Smooth muscle cell (in vitro differentiated cells): ENCODE measurements around the gene ACTMAP. TPM values are rescaled to one million over a fixed set of nuclear protein-coding genes. Genes with fewer than 3 reads are reported as not detected.

Experiments
- DNase-seq: peaks from one replicate; lab custom pipeline; 2025; ENCODE audit not compliant: unreplicated experiment; lab: John Stamatoyannopoulos, UW
- H2AFZ ChIP-seq: fragments of 200-600 bp; sonication (generic); 2 replicates; pipeline ENCODE4 v1.6.0; 2016; ENCODE audit warnings: antibody characterized with exemption, low read depth, mild to moderate bottlenecking
- H3F3A ChIP-seq: fragments of 200-600 bp; sonication (generic); 2 replicates; pipeline ENCODE4 v1.6.0; 2017; ENCODE audit warnings: antibody characterized with exemption, low read depth
- H3K27ac ChIP-seq: fragments of 200-600 bp; sonication (generic); 2 replicates; pipeline ENCODE4 v1.5.1; 2016; ENCODE audit warnings: low read depth, mild to moderate bottlenecking
- H3K27me3 ChIP-seq: fragments of 200-600 bp; sonication (generic); 2 replicates; pipeline ENCODE4 v1.6.1; 2016; ENCODE audit warnings: low read depth, mild to moderate bottlenecking
- H3K36me3 ChIP-seq: fragments of 200-600 bp; sonication (generic); 2 replicates; pipeline ENCODE4 v1.5.1; 2016; ENCODE audit warnings: low read depth
- H3K4me1 ChIP-seq: fragments of 200-600 bp; sonication (generic); 2 replicates; pipeline ENCODE4 v1.5.1; 2016; ENCODE audit warnings: low read depth
- H3K4me2 ChIP-seq: fragments of 200-600 bp; sonication (generic); 2 replicates; pipeline ENCODE4 v1.6.0; 2016; ENCODE audit warnings: mild to moderate bottlenecking
- H3K4me3 ChIP-seq: fragments of 200-600 bp; sonication (generic); 2 replicates; pipeline ENCODE4 v1.5.1; 2016; ENCODE audit warnings: mild to moderate bottlenecking
- H3K79me2 ChIP-seq: fragments of 200-600 bp; sonication (generic); 2 replicates; pipeline ENCODE4 v1.6.0; 2016; ENCODE audit warnings: low read depth, mild to moderate bottlenecking
- H3K9ac ChIP-seq: fragments of 200-600 bp; sonication (generic); 2 replicates; pipeline ENCODE4 v1.6.0; 2016; ENCODE audit warnings: low read depth
- H3K9me3 ChIP-seq: fragments of 200-600 bp; sonication (generic); replicated peaks from 2 replicates; pipeline ENCODE4 v1.5.1; 2016; ENCODE audit warnings: low read depth
- H4K20me1 ChIP-seq: fragments of 200-600 bp; sonication (generic); 2 replicates; pipeline ENCODE4 v1.6.0; 2016; ENCODE audit warnings: low read depth
- WGBS: methylation state at CpG from one replicate; pipeline ENCODE4 v1.1.7; 2016; ENCODE audit warnings: low lambda C conversion rate; 5-methylcytosine and 5-hydroxymethylcytosine counted together
- polyA plus RNA-seq: library from polyadenylated mRNA; unstranded; fragments of >200 nt; fragmentation: Nextera tagmentation; extraction: Ambion mirVana; gene quantifications from 2 replicates; pipeline ENCODE4 v1.2.1, GENCODE V29; 2016
- total RNA-seq: library from RNA; depleted of rRNA; stranded (reverse); fragments of >200 nt; gene quantifications from 2 replicates; pipeline ENCODE4 v1.2.3, GENCODE V29; 2014
- TF ChIP-seq, protein P1 (sequence below): fragments of 200-600 bp; sonication (generic); IDR thresholded peaks from 2 replicates; pipeline ENCODE4 v1.5.1; 2017; ENCODE audit warnings: borderline replicate concordance, mild to moderate bottlenecking, antibody characterized with exemption; ENCODE audit not compliant: insufficient read depth, poor library complexity, severe bottlenecking

ACTMAP gene
- total and polyA plus RNA-seq, 2 experiments from 2014 or later: 2.9 to 8.6 TPM

DNA sequence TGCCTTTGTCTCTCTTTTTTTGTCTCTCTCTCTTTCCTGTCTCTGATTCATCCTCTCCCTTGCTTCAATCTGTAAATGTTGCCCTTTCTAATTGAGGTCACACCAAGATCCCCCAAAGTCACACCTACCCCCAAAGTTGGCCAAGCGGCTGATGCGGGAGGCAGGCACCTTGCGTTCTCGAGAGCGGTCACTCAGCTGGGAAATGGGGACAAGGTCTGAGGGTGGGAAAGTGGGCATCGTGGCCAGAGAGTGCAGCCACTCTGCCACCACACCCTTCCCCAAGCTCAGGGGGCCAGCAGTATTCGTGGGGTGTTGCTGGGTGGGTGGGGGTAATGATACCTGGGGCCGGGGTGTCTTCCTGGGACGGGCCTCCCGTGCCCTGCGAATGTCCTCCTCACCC, 36.3 kb downstream of the ACTMAP start:
- Histone ChIP-seq H2AFZ (no peak overlapping the region), H3K9me3 (no peaks in the 10 kb centered on the region), H4K20me1 (no peaks in the 10 kb centered on the region), H3K4me1 (no peaks in the 10 kb centered on the region), H3K79me2 (peaks cover 17% of the 10 kb centered on the region), H3K9ac (no peak overlapping the region), H3K27me3 (no peaks in the 10 kb centered on the region), H3K27ac (peak overlapping the region; percentile 98), H3K4me3 (peak overlapping the region; percentile 78), H3K4me2 (peak overlapping the region; percentile 85), H3K36me3 (no peaks in the 10 kb centered on the region), H3F3A (peaks cover 16% of the 10 kb centered on the region)
- WGBS: 97% methylated on average over 11 of the region's 11 CpGs
- TF ChIP-seq, protein P1, sequence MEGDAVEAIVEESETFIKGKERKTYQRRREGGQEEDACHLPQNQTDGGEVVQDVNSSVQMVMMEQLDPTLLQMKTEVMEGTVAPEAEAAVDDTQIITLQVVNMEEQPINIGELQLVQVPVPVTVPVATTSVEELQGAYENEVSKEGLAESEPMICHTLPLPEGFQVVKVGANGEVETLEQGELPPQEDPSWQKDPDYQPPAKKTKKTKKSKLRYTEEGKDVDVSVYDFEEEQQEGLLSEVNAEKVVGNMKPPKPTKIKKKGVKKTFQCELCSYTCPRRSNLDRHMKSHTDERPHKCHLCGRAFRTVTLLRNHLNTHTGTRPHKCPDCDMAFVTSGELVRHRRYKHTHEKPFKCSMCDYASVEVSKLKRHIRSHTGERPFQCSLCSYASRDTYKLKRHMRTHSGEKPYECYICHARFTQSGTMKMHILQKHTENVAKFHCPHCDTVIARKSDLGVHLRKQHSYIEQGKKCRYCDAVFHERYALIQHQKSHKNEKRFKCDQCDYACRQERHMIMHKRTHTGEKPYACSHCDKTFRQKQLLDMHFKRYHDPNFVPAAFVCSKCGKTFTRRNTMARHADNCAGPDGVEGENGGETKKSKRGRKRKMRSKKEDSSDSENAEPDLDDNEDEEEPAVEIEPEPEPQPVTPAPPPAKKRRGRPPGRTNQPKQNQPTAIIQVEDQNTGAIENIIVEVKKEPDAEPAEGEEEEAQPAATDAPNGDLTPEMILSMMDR: no peak
- DNase-seq: no peak

DNA sequence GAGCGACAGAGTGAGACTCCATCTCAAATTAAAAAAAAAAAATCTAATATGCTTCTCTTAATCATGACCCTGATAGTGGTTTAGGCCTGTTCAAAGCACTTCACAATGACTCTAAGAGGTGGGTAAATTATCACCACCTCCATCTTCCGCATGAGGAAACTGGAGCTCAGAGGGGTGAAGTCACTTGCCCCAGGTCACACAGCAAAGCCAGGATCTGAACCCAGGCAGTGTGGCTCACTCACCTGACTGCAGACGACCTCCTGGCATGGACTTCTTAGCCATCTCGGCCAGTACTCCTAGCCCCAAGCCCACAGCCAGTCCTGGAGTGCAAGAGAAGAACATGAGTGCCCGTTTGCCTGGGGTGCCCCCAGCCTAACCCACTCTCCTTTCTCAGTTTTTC, 40.5 kb downstream of the ACTMAP start:
- WGBS: 93% methylated on average over 5 of the region's 5 CpGs
- peaks cover 3% of the 10 kb centered on the region for H3K79me2 ChIP-seq

DNA sequence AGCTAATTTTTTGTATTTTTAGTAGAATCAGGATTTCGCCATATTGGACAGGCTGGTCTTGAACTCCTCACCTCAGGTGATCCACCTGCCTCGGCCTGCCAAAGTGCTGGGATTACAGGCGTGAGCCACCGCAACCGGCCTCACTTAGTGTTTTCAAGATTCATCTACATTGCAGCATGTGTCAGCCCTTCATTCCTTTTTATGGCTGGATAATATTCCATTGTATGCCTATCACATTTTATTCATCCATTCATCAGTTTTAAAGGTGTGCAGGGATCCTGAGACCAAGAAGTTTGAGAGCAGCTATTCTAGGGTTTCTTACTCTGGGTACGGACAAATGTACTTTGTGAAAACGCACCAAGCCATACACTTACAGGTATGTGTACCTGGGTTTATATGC, 42.7 kb downstream of the ACTMAP start:
- H3K36me3 ChIP-seq: no peaks in the 10 kb centered on the region
- TF ChIP-seq, protein P1: no peak
- no peaks in the 10 kb centered on the region for H4K20me1 ChIP-seq
- H3K4me1 ChIP-seq: no peaks in the 10 kb centered on the region
- no peak for DNase-seq
- H3K9ac ChIP-seq: no peak overlapping the region
- H2AFZ ChIP-seq: no peak overlapping the region
- H3K27ac ChIP-seq: no peak overlapping the region
- H3F3A ChIP-seq: no peaks in the 10 kb centered on the region
- H3K4me3 ChIP-seq: no peak overlapping the region
- H3K79me2 ChIP-seq: peaks cover 3% of the 10 kb centered on the region
- H3K27me3 ChIP-seq: no peaks in the 10 kb centered on the region
- no peak overlapping the region for H3K4me2 ChIP-seq
- H3K9me3 ChIP-seq: no peaks in the 10 kb centered on the region
- 94% methylated on average over 7 of the region's 7 CpGs for WGBS

More for the DNA sequence above, 40.5 kb downstream of the ACTMAP start:
- TF ChIP-seq, protein P1: no peak
- no peak overlapping the region for H2AFZ ChIP-seq
- no peaks in the 10 kb centered on the region for H3K9me3 ChIP-seq
- no peak overlapping the region for H3K4me3 ChIP-seq
- no peak overlapping the region for H3K27ac ChIP-seq
- no peak overlapping the region for H3K4me2 ChIP-seq
- H3K9ac ChIP-seq: no peak overlapping the region
- H3K27me3 ChIP-seq: no peaks in the 10 kb centered on the region
- H3K36me3 ChIP-seq: no peaks in the 10 kb centered on the region
- no peaks in the 10 kb centered on the region for H4K20me1 ChIP-seq
- no peaks in the 10 kb centered on the region for H3K4me1 ChIP-seq
- H3F3A ChIP-seq: no peaks in the 10 kb centered on the region
- DNase-seq: no peak

DNA sequence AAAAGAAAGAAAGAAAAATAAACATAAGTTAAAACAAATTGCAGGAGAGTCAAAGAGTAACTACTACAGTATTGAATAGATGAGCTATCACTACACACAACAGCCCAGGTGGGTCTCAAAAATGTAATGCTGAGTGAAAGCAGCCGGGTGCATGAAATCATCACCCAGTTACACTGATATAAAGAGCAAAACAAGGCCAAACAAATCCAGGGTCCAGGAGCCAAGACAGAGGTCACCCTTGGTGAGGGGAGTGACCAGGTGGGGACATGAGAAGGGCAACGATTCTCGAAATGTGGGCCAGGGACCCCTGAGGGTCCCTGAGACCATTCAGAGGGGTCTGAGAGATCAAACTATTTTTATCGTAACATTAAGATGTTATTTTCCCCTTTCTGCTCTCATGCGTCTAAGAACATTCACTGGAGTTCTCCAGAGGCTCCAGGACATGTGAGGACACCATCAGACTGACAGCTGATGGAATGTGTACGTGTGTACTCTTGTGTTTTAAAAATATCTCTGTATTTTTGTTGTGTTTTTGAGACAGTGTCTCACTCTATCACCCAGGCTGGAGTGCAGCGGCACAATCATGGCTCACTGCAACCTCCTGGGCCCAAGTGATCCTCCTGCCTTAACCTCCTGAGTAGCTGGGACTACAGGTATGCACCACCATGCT, 44.2 kb downstream of the ACTMAP start:
- H3K79me2 ChIP-seq: peaks cover 3% of the 10 kb centered on the region
- TF ChIP-seq, protein P1: no peak
- no peak overlapping the region for H3K9ac ChIP-seq
- no peak overlapping the region for H3K4me2 ChIP-seq
- WGBS: 98% methylated on average over 7 of the region's 7 CpGs
- DNase-seq: no peak
- H3K4me3 ChIP-seq: no peak overlapping the region
- no peak overlapping the region for H3K27ac ChIP-seq
- no peaks in the 10 kb centered on the region for H3K36me3 ChIP-seq
- H2AFZ ChIP-seq: no peak overlapping the region
- H3K9me3 ChIP-seq: no peaks in the 10 kb centered on the region
- no peaks in the 10 kb centered on the region for H3K27me3 ChIP-seq
- no peaks in the 10 kb centered on the region for H3K4me1 ChIP-seq
- no peaks in the 10 kb centered on the region for H4K20me1 ChIP-seq
- no peaks in the 10 kb centered on the region for H3F3A ChIP-seq
